HepG2 (cell line): ENCODE measurements around the gene ADCY6. TPM values are rescaled to one million over a fixed set of nuclear protein-coding genes. Genes with fewer than 3 reads are reported as not detected.

Source experiments
- ATAC-seq: fragments of 200-7000 bp; cut with Tn5 transposase; 3 replicates; pipeline ENCODE4 v1.9.1; 2020; ENCODE audit warnings: mild to moderate bottlenecking, moderate library complexity
- BruUV-seq: library from RNA; stranded (reverse); fragments of 400-500 nt; replicated peaks from 2 replicates; lab custom pipeline; 2021; lab: Mats Ljungman, UMichigan
- CTCF ChIA-PET: fragments of 300-600 bp; formaldehyde crosslinking; extraction: SDS; loops from one replicate; lab custom pipeline; 2021; ENCODE audit warnings: low total read pairs, inconsistent platforms, low intra/inter-chr PET ratio; lab: Yijun Ruan, JAX
- POLR2A ChIA-PET: fragments of 350-600 bp; sonication (Branson Sonifier 250); formaldehyde crosslinking; loops from one replicate; lab custom pipeline; 2020; ENCODE audit warnings: antibody characterized with exemption, inconsistent platforms; lab: Yijun Ruan, JAX
- DNase-seq: peaks from one replicate; pipeline ENCODE4 v3.0.0-alpha.2; 2015; ENCODE audit warnings: low spot score
- FAIRE-seq: peaks from 3 replicates; lab custom pipeline; 2011; peaks lifted over from hg19 to GRCh38; lab: Jason Lieb, UNC
- H2AFZ ChIP-seq: one replicate; pipeline ENCODE4 v1.6.1; 2011; ENCODE audit warnings: low read length, inconsistent platforms
- H3K27ac ChIP-seq: fragments of 300-600 bp; 3 replicates; pipeline ENCODE4 v1.8.0; 2011; ENCODE audit warnings: mixed run types, mild to moderate bottlenecking, mixed read lengths, low read length, inconsistent platforms; ENCODE audit not compliant: insufficient read depth; ENCODE audit errors: extremely low read length
- H3K27me3 ChIP-seq, 2 experiments: fragments of 200-600 bp in 1 of 2; 2 replicates in 1 of 2; 3 replicates in 1 of 2; pipeline versions ENCODE4 v1.6.0 to v1.8.0; 2011; ENCODE audit warnings: low read length in 2 of 2, mild to moderate bottlenecking in 2 of 2, moderate library complexity in 2 of 2, inconsistent platforms in 1 of 2; ENCODE audit not compliant: insufficient read depth in 2 of 2, control insufficient read depth in 1 of 2
- H3K36me3 ChIP-seq, 2 experiments: fragments of 200-600 bp in 1 of 2; replicated peaks in 1 of 2; 2 replicates in 1 of 2; 3 replicates in 1 of 2; pipeline versions ENCODE4 v1.5.1 to v1.8.0; 2011; ENCODE audit warnings: low read length in 2 of 2, inconsistent platforms in 1 of 2; ENCODE audit not compliant: insufficient read depth in 2 of 2, control insufficient read depth in 1 of 2
- H3K4me1 ChIP-seq: 2 replicates; pipeline ENCODE4 v1.5.1; 2012; ENCODE audit warnings: low read length, inconsistent platforms; ENCODE audit not compliant: insufficient read depth
- H3K4me2 ChIP-seq: 2 replicates; pipeline ENCODE4 v1.6.0; 2011; ENCODE audit warnings: low read depth, low read length, inconsistent platforms
- H3K4me3 ChIP-seq, 3 experiments: fragments of 200-600 bp in 1 of 3; sonication (generic), shearing (Covaris generic) in 1 of 3; replicated peaks in 1 of 3; 2 replicates each; pipeline ENCODE4 v1.5.1; 2011 to 2016; ENCODE audit warnings: low read length in 3 of 3, inconsistent platforms in 2 of 3, low read depth in 2 of 3, mild to moderate bottlenecking in 2 of 3, control low read depth in 1 of 3, mixed read lengths in 1 of 3; ENCODE audit not compliant: insufficient read depth in 1 of 3
- H3K79me2 ChIP-seq: one replicate; pipeline ENCODE4 v1.6.1; 2011; ENCODE audit warnings: low read length, inconsistent platforms; ENCODE audit not compliant: insufficient read depth
- H3K9ac ChIP-seq: 2 replicates; pipeline ENCODE4 v1.6.0; 2011; ENCODE audit warnings: mild to moderate bottlenecking, low read depth, low read length, inconsistent platforms; ENCODE audit not compliant: insufficient read depth
- H3K9me3 ChIP-seq: 2 replicates; pipeline ENCODE4 v1.5.1; 2012; ENCODE audit warnings: mild to moderate bottlenecking, low read length
- H4K20me1 ChIP-seq: 2 replicates; pipeline ENCODE4 v1.6.0; 2011; ENCODE audit warnings: inconsistent platforms, mild to moderate bottlenecking, low read length, moderate library complexity; ENCODE audit not compliant: insufficient read depth
- GLI4 ChIP-seq: sonication (generic); formaldehyde crosslinking; IDR thresholded peaks from 2 replicates; pipeline ENCODE4 v1.5.1; 2020; ENCODE audit warnings: missing genetic modification reagents, mild to moderate bottlenecking, moderate library complexity, borderline replicate concordance
- MATR3 ChIP-seq: sonication (generic); formaldehyde crosslinking; IDR thresholded peaks from 2 replicates; pipeline ENCODE4 v1.4.0; 2020; ENCODE audit warnings: missing genetic modification reagents
- MZF1 ChIP-seq: sonication (generic); formaldehyde crosslinking; IDR thresholded peaks from 2 replicates; pipeline ENCODE4 v1.8.1; 2023; ENCODE audit warnings: mild to moderate bottlenecking, missing genetic modification reagents, borderline replicate concordance
- NKX3-1 ChIP-seq: sonication (generic); formaldehyde crosslinking; IDR thresholded peaks from 2 replicates; pipeline ENCODE4 v1.5.0; 2020; ENCODE audit warnings: missing genetic modification reagents
- ZBTB34 ChIP-seq: sonication (generic); formaldehyde crosslinking; IDR thresholded peaks from 2 replicates; pipeline ENCODE4 v1.8.0; 2022; ENCODE audit warnings: mild to moderate bottlenecking, missing genetic modification reagents
- ZNF232 ChIP-seq: sonication (generic); formaldehyde crosslinking; IDR thresholded peaks from 2 replicates; pipeline ENCODE4 v1.4.0; 2020; ENCODE audit warnings: missing genetic modification reagents, borderline replicate concordance
- ZNF589 ChIP-seq: sonication (generic); formaldehyde crosslinking; conservative IDR thresholded peaks from 2 replicates; pipeline ENCODE4 v1.8.0; 2022; ENCODE audit warnings: mild to moderate bottlenecking, moderate library complexity, missing genetic modification reagents
- ZSCAN31 ChIP-seq: sonication (generic); formaldehyde crosslinking; IDR thresholded peaks from 2 replicates; pipeline ENCODE4 v1.5.0; 2020; ENCODE audit warnings: low read depth, mild to moderate bottlenecking, missing genetic modification reagents
- WGBS: methylation state at CpG from one replicate; pipeline ENCODE4 v1.1.6; 2017; ENCODE audit warnings: low lambda C conversion rate; 5-methylcytosine and 5-hydroxymethylcytosine counted together
- in situ Hi-C: cut with HindIII; loops from 2 replicates; pipeline ENCODE4 v1.10.0; 2017; ENCODE audit warnings: low pct_unique_long_range_greater_than_20kb; ENCODE audit not compliant: extremely low pct_ligation_motif_present
- intact Hi-C: fragments of 100-400 bp; cut with micrococcal nuclease; formaldehyde crosslinking; loops from one replicate; pipeline ENCODE4 v1.10.0; 2022; ENCODE audit not compliant: unreplicated experiment
- polyA plus RNA-seq, 8 experiments: library from polyadenylated mRNA; depleted of rRNA in 3 of 8; stranded (reverse) in 7 of 8; unstranded in 1 of 8; fragments of >200 nt; fragmentation: Illumina TruSeq in 4 of 8; extraction: Trizol in 4 of 8; gene quantifications; 2 replicates each; pipeline versions ENCODE4 v1.2.1 to v1.2.3, GENCODE V29; 2011 to 2016; ENCODE audit warnings: low read depth in 4 of 8, missing spikeins in 1 of 8, mixed read lengths in 1 of 8; ENCODE audit not compliant: insufficient read depth in 1 of 8
- total RNA-seq, 5 experiments: library from RNA; depleted of rRNA; stranded (reverse); fragments of >200 nt; fragmentation: Illumina TruSeq; extraction: Trizol; gene quantifications; 2 replicates each; pipeline ENCODE4 v1.2.3, GENCODE V29; 2016; ENCODE audit warnings: low read depth in 1 of 5
- TF ChIP-seq, protein P1 (sequence below): sonication (generic); formaldehyde crosslinking; IDR thresholded peaks from 2 replicates; pipeline ENCODE4 v1.4.0; 2020; ENCODE audit warnings: mild to moderate bottlenecking, missing genetic modification reagents

Gene ADCY6
- total and polyA plus RNA-seq, 2 of the 13 experiments (the other 11 are each of a cell fraction or from before 2014, with no cell fraction given), result 10.6 to 11.8 TPM

- POLR2A ChIA-PET, result no interaction called here
- 26% methylated on average over 11 of the region's 11 CpGs for WGBS
- Histone ChIP-seq H3K4me2 (no peak overlapping the region), H3K4me3 (no peak overlapping the region), H3K36me3 (no peaks in the 10 kb centered on the region), H2AFZ (no peak overlapping the region), H3K79me2 (no peaks in the 10 kb centered on the region), H4K20me1 (no peaks in the 10 kb centered on the region; the same call in 1 of the 2 replicates), H3K27me3 (peaks cover 8 to 67% of the 10 kb centered on the region in 2 experiments; a peak in 4 of 5 replicates), H3K9me3 (no peaks in the 10 kb centered on the region)
- FAIRE-seq, result no peak
- BruUV-seq, result no TSS peak
- TF ChIP-seq MATR3, result no peak
- TF ChIP-seq GLI4 (CRISPR knock-in tag), result no peak
- no peak for TF ChIP-seq ZNF232
- TF ChIP-seq, protein P1, sequence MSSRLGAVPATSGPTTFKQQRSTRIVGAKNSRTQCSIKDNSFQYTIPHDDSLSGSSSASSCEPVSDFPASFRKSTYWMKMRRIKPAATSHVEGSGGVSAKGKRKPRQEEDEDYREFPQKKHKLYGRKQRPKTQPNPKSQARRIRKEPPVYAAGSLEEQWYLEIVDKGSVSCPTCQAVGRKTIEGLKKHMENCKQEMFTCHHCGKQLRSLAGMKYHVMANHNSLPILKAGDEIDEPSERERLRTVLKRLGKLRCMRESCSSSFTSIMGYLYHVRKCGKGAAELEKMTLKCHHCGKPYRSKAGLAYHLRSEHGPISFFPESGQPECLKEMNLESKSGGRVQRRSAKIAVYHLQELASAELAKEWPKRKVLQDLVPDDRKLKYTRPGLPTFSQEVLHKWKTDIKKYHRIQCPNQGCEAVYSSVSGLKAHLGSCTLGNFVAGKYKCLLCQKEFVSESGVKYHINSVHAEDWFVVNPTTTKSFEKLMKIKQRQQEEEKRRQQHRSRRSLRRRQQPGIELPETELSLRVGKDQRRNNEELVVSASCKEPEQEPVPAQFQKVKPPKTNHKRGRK (CRISPR knock-in tag), result no peak
- no peak for TF ChIP-seq ZNF589 (CRISPR knock-in tag)
- TF ChIP-seq ZBTB34 (CRISPR knock-in tag), result no peak
- no peak for TF ChIP-seq ZSCAN31 (CRISPR knock-in tag)
- no peak for TF ChIP-seq MZF1
- no peak for TF ChIP-seq NKX3-1 (CRISPR knock-in tag)
- TF ChIP-seq, all 625 proteins: peak for 0
- no peak overlapping the region for H3K9ac ChIP-seq
- no peak overlapping the region for H3K27ac ChIP-seq
- 0 out of 2 replicates have a peak, but pooled peaks cover under 1% of the 10 kb centered on the region for H3K4me1 ChIP-seq
- DNase-seq, result no peak
- in situ Hi-C loops (no loop called here), intact Hi-C loops (no loop called here)
- CTCF ChIA-PET, result no interaction called here
- ATAC-seq, result no peak
These were observed 34.4 kb upstream of the ADCY6 start for GRCh38 chr12:48823281-48823680.
